Esophagus squamous epithelium (tissue), 4 donors: ENCODE results near the gene ELOVL6.

Experiments
- CTCF ChIP-seq, 6 experiments: fragments of 450-650 bp in 4 of 6; fragments of 200-600 bp in 2 of 6; sonication (generic) in 2 of 6; IDR thresholded peaks; one replicate each; pipeline ENCODE4 v1.5.1; 2016 to 2019; ENCODE audit warnings: antibody characterized with exemption in 6 of 6, mild to moderate bottlenecking in 4 of 6, moderate library complexity in 4 of 6
- POLR2A ChIP-seq, 4 donors: fragments of 450-650 bp; IDR thresholded peaks; one replicate each; pipeline ENCODE4 v1.6.1; 2017; ENCODE audit warnings: antibody characterized with exemption in 4 of 4, mild to moderate bottlenecking in 4 of 4, moderate library complexity in 3 of 4

- no peak for TF ChIP-seq CTCF (IDR thresholded peaks at IDR 0.05)
- no peak for TF ChIP-seq POLR2A (IDR thresholded peaks at IDR 0.05)
Measured at GRCh38 chr4:110160618-110161017, 37.8 kb downstream of the ELOVL6 start.
